GM21360 (cell line): Measurements from ENCODE around the gene SLC26A8.
"Not testable (repeated sequence)": the region's sequence is repeated elsewhere in the genome, so short reads cannot be mapped to it uniquely, and the experiment has no call there.

Experiments used
- ATAC-seq: cut with Tn5 transposase; IDR thresholded peaks from one replicate; pipeline ENCODE4 v1.9.1; 2021; ENCODE audit warnings: mild to moderate bottlenecking, moderate library complexity; ENCODE audit not compliant: unreplicated experiment

The SLC26A8 gene

DNA sequence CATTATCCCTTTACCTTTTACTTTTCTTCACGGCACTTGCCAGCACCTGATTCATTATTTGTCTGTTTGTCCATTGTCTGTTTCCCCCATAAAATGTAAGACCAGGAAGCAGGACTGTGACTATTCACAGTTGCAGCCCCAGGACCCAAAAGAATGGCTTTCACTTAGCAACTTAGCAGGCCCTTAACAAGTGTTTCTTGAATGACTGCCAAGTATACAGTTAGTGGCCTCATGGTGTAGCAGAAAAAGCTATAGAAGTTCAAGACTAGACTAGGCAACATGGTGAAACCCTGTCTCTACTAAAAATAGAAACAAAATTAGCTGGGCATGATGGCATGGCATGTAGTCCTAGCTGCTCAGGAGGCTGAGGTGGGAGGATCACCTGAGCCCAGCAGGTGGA is 4.3 kb downstream of the SLC26A8 start:
- ATAC-seq = no peak

GRCh38 chr6:36019167-36019566 is 5.3 kb downstream of the SLC26A8 start:
- no peak for ATAC-seq

- ATAC-seq = no peak
Measured at GRCh38 chr6:36018339-36018738, 6.1 kb downstream of the SLC26A8 start.

GRCh38 chr6:36015666-36016065 is 8.8 kb downstream of the SLC26A8 start:
- ATAC-seq = no peak

GRCh38 chr6:36000451-36000850 is 24.0 kb downstream of the SLC26A8 start:
- ATAC-seq = no peak

- ATAC-seq = no peak
Measured at GRCh38 chr6:35993150-35993549, 31.3 kb downstream of the SLC26A8 start.

DNA sequence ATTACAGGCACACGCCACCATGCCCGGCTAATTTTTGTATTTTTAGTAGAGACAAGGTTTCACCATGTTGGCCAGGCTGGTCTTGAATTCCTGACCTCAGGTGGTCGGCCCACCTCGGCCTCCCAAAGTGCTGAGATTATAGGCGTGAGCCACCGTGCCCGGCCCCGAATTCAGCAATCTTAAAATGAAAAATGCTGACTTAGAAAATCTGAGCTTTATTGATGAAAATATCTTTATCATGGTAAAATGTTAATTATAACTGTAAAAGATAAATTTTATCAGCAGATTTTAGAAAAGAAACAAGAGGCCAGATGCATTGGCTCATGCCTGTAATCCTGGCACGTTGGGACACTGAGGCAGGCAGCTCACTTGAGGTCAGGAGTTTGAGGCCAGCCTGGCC is 36.4 kb downstream of the SLC26A8 start:
- ATAC-seq = not testable (repeated sequence)

DNA sequence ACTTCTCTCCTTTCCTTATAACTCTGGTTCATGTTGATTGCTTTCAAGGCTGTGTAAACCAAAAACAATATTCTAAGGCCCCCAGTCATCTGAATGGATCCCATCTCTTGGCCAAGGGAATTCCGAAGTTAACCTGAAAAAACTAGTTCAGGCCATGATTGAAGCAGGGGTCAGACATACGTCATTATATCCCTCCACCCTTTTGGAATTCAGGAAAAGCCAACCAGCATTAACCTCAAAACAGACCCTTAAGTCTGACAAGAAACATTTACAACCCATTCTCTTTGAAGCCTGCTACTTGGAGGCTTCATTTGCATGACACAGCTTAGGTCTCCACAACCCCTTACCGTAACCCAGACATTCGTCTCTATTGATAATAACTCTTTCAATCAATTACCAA is 39.7 kb downstream of the SLC26A8 start:
- ATAC-seq = no peak

- ATAC-seq = no peak
Measured at GRCh38 chr6:35980991-35981645, 43.3 kb downstream of the SLC26A8 start.

DNA sequence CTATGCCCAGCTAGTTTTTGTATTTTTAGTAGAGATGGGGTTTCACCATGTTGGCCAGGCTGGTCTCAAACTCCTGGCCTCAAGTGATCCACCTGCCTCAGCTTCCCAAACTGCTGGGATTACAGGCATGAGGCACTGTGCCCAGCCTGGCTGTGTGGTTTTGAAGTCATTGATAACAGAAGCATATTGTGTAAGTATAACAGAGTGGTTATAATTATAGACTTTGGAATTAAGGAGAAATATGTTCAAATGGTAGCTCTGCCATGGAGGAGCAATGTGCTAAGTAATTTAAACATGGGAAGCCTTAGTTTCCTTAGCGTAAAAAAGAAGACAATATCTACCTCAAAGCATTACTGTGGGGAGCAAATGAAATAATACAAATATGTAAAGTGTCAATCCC is 44.3 kb downstream of the SLC26A8 start:
- not testable (repeated sequence) for ATAC-seq

- ATAC-seq = no peak
Measured at GRCh38 chr6:35977308-35977707, 47.1 kb downstream of the SLC26A8 start.

DNA sequence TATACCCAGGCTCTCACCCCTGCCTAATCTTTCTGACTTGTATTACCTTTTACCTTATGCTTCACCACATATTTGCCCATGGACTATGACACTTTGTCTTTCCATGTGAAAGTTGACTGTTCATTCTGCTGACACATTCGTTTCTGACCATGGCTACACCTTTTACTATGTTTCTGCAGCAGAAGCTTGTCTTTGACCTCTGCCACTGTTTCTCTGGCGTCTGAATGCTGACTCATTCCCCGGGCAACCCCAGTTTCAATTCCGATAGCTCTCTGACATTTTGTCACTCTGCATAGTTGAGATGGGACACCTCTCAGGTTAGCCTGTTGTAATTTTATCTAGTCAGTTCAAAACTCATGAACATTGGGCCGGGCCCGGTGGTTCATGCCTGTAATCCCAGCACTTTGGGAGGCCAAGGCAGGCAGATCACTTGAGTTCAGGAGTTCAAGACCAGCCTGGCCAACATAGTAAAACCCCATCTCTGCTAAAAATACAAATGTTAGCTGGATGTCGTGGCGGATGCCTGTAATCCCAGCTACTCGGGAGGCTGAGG is 50.7 kb downstream of the SLC26A8 start:
- ATAC-seq = no peak

DNA sequence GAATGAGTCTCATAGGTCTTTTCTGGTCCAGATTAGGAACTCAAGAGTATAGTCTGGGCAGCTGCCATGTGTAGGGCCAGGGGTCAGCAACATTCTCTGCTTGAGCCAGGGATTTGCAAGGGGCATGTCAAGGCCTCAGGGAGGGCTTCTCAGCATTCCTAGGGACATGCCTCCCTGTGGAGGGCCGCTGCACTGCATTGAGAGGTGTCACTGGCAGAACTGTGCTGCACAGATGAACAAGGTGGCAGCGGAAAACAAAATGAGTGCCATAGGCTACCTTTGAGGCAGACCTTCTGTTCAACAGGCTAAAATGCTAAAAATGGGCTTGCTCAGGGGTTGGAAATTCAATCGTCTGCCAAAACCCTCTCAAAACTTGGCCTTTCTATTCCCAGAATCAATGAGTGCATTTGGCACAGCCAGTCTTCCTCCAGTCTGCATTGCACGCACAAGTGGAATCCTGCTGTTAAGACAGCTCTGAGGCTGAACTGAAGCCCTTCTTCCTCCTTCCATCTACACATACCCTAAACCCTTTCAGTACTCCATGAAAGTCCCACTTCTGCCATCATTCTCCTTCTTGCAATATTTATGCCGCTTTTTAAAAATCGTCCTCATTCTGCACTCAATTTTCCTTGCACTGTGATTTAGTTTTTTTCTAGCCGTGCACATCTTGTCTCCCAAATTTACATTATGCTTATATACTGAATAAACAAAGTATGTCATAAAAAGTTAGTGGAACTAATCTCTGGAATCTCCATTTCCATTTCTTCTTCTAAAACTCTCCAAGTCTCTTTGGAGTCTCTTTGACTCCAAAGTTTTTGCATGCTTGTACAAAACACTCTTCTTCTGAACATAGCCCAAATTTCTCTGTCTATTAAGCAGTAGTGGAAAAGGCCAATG is 51.7 kb downstream of the SLC26A8 start:
- ATAC-seq = no peak

DNA sequence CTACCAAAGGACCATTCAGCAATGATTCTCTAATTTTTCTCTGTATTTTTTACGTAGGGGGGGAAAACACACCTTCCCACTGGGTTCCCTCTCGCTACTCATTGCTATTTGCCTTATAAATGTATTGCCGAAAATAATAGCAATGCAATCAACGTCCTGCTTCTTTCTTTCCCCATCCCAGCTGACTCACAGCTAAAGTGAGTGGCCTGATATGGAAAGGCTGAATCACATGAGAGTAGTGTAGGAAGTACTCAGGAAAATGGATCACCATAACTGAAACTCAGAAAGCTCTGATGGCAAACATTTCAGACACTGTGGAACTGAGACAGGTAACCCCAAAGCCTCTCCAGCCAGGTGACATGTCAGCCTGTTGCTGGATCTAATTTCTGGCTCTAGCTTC is 54.3 kb downstream of the SLC26A8 start:
- no peak for ATAC-seq

DNA sequence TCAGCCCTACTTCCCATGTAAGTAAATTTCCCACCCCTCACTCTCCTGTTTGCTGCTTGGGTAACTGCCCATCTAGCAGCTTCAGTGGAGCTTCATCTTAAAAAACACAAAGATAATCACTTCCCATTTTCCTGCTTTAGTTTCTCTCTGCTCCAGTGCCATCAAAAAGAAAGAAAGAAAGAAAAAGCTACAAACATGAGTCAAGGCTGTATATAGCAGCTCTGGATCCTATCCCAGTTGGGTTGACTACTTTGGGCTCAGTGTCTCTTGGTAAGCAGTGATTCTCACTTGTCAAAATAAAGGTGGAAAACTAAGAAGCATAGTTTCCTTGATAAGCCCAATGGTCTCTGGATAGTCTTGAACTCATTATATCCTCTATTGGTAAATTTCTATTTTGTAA is 54.8 kb downstream of the SLC26A8 start:
- ATAC-seq = no peak

DNA sequence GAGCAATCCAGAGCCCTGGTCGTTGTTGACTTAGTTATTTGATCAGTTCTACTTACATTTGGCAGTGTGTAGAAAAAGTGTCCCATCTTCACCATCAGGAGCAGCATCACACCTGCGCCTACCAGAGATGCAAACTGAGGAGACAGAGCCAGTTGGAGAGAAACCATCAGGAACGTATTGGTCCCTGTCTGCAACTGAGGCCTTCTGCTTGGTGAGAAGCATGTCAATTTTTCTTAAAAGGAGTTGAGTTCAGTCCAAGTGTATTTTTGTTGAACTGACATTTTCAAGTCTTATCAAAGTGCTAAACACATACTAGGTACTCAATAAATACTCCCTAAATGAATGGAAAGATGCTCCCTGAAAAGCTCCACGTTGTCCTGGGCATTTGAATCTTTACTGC is 55.6 kb downstream of the SLC26A8 start:
- ATAC-seq = no peak

DNA sequence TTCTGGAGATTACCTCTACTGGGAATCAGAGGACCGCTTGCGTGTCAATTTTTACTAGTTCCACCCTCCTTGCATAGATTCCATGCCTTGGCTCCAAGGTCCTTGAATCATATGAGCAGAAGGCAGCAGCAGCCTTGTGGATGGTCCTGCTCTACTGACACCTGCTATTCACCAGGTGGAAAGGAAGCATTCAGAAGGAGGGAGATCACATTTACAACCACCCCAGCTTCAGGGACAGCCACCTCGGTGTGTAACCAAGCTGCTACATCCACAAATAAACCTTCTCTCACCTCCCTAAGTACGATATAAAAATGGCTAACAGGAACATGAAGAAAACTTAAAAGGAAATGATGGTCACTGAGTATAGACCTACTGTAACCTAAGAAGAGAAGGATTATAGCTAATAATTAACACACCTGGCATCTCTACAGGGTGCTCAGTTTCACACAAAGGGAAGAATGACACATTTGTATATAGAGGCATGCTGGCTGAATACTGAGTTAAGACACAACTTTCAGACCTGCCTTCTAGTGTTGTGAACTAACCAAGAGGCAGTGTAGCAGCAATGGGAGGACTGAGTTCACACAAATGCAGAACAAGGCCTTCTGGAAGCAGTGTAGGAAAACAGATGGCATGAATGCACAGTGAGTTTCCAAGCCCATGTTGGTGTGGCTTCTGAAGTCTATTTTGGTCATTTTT is 57.2 kb downstream of the SLC26A8 start:
- no peak for ATAC-seq

- no peak for ATAC-seq
Measured at GRCh38 chr6:35962779-35963560, 61.5 kb downstream of the SLC26A8 start.

DNA sequence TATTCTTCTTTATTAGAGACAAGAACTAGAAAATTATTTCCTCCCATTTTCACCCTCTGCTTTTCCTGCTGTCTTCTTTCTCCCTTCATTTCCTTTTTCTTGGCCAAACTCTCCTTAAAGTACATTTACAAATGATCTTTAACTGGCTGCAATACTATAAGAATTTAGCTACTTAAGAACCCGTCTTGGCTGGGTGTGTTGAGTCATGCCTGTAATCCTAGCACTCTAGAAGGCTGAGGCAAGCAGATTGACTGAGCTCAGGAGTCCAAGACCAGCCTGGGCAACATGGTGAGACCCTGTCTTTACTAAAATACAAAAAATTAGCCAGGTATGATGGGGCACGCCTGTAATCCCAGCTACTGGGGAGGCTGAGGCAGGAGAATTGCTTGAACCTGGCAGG is 64.3 kb downstream of the SLC26A8 start:
- no peak for ATAC-seq

- ATAC-seq = no peak
Measured at GRCh38 chr6:35955970-35956369, 68.5 kb downstream of the SLC26A8 start.

DNA sequence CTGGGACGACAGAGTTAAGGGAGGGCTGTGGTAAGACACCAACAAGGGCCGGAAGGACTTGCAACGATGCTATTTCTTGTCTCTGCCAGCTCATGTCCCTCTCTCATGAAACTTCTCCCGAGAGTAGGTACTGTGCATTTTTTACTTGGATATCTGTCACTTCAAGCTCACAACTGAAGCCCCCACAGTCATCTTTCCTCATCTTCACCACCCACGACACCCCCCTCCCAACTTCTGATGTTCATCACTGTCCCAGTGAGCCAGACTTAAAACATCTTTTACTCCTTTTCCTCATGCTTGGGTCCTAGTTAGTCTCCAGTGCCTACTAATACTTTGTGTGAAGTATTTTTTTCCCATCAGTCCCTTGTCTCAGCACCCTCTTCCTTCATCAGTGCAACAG is 68.9 kb downstream of the SLC26A8 start:
- ATAC-seq = no peak
